IPS-18a (cell line): ENCODE data around the gene KRTAP5-7.
"Not testable (repeated sequence)": the region's sequence is repeated elsewhere in the genome, so short reads cannot be mapped to it uniquely, and the experiment has no call there.

Experiments used
- H3K27ac ChIP-seq: one replicate; pipeline ENCODE4 v1.5.1; 2013; ENCODE audit warnings: low read length
- H3K27me3 ChIP-seq: one replicate; pipeline ENCODE4 v1.6.1; 2013; ENCODE audit warnings: mild to moderate bottlenecking, low read length; ENCODE audit not compliant: control insufficient read depth, insufficient read depth
- H3K36me3 ChIP-seq: one replicate; pipeline ENCODE4 v1.6.1; 2013; ENCODE audit warnings: low read depth, low read length; ENCODE audit not compliant: control insufficient read depth
- H3K4me1 ChIP-seq: one replicate; pipeline ENCODE4 v1.6.1; 2013; ENCODE audit warnings: low read depth, low read length; ENCODE audit not compliant: control insufficient read depth
- H3K4me3 ChIP-seq: one replicate; pipeline ENCODE4 v1.5.1; 2013; ENCODE audit warnings: low read length
- H3K9ac ChIP-seq: one replicate; pipeline ENCODE4 v1.6.1; 2013; ENCODE audit warnings: mild to moderate bottlenecking, low read length, moderate library complexity
- H3K9me3 ChIP-seq: one replicate; pipeline ENCODE4 v1.6.1; 2013; ENCODE audit warnings: low read depth, low read length; ENCODE audit not compliant: control insufficient read depth

The KRTAP5-7 gene

GRCh38 chr11:71526796-71527575 lies at the start of gene KRTAP5-7:
KRTAP5-7 (plus strand) TSS chr11:71527267; CDS start chr11:71527301, 34 bp downstream.
- H3K9ac ChIP-seq, H3K9me3 ChIP-seq, H3K27ac ChIP-seq, H3K36me3 ChIP-seq, H3K4me3 ChIP-seq, H3K4me1 ChIP-seq, H3K27me3 ChIP-seq: not testable (repeated sequence)

GRCh38 chr11:71477641-71478527 lies 49.2 kb upstream of the KRTAP5-7 start:
- Histone ChIP-seq H3K36me3 (peaks cover 15% of the 10 kb centered on the region), H3K9me3 (no peaks in the 10 kb centered on the region), H3K9ac (no peak overlapping the region), H3K27ac (no peak overlapping the region), H3K27me3 (no peaks in the 10 kb centered on the region), H3K4me1 (peaks cover 3% of the 10 kb centered on the region), H3K4me3 (no peak overlapping the region)

GRCh38 chr11:71478528-71478840 lies 48.6 kb upstream of the KRTAP5-7 start:
- Histone ChIP-seq H3K27me3 (no peaks in the 10 kb centered on the region), H3K27ac (no peak overlapping the region), H3K36me3 (peaks cover 21% of the 10 kb centered on the region), H3K4me1 (peaks cover 3% of the 10 kb centered on the region), H3K4me3 (no peak overlapping the region), H3K9ac (no peak overlapping the region), H3K9me3 (no peaks in the 10 kb centered on the region)

GRCh38 chr11:71481101-71481960 lies 45.7 kb upstream of the KRTAP5-7 start:
- Histone ChIP-seq H3K4me1 (peaks cover 3% of the 10 kb centered on the region), H3K36me3 (peaks cover 25% of the 10 kb centered on the region), H3K9me3 (no peaks in the 10 kb centered on the region), H3K27ac (no peak overlapping the region), H3K9ac (no peak overlapping the region), H3K4me3 (no peak overlapping the region), H3K27me3 (no peaks in the 10 kb centered on the region)

- Histone ChIP-seq H3K9ac (no peak overlapping the region), H3K27me3 (no peaks in the 10 kb centered on the region), H3K4me1 (peaks cover 3% of the 10 kb centered on the region), H3K27ac (no peak overlapping the region), H3K9me3 (no peaks in the 10 kb centered on the region), H3K4me3 (no peak overlapping the region), H3K36me3 (peaks cover 25% of the 10 kb centered on the region)
Measured at GRCh38 chr11:71482216-71482615, 44.9 kb upstream of the KRTAP5-7 start.

GRCh38 chr11:71482746-71483364 lies 44.2 kb upstream of the KRTAP5-7 start:
- no peak overlapping the region for H3K27ac ChIP-seq
- no peaks in the 10 kb centered on the region for H3K27me3 ChIP-seq
- H3K9me3 ChIP-seq = no peaks in the 10 kb centered on the region
- peaks cover 1% of the 10 kb centered on the region for H3K4me1 ChIP-seq
- no peak overlapping the region for H3K4me3 ChIP-seq
- H3K9ac ChIP-seq = no peak overlapping the region
- peaks cover 25% of the 10 kb centered on the region for H3K36me3 ChIP-seq

GRCh38 chr11:71483692-71484091 lies 43.4 kb upstream of the KRTAP5-7 start:
- Histone ChIP-seq H3K9me3 (no peaks in the 10 kb centered on the region), H3K27ac (no peak overlapping the region), H3K9ac (no peak overlapping the region), H3K4me3 (no peak overlapping the region), H3K27me3 (no peaks in the 10 kb centered on the region), H3K36me3 (peaks cover 21% of the 10 kb centered on the region), H3K4me1 (no peaks in the 10 kb centered on the region)

- H3K9me3 ChIP-seq = no peaks in the 10 kb centered on the region
- no peak overlapping the region for H3K9ac ChIP-seq
- peaks cover 20% of the 10 kb centered on the region for H3K36me3 ChIP-seq
- H3K27ac ChIP-seq = no peak overlapping the region
- H3K27me3 ChIP-seq = no peaks in the 10 kb centered on the region
- no peaks in the 10 kb centered on the region for H3K4me1 ChIP-seq
- H3K4me3 ChIP-seq = no peak overlapping the region
Measured at GRCh38 chr11:71484248-71485062, 42.6 kb upstream of the KRTAP5-7 start.

GRCh38 chr11:71485063-71485399 lies 42.0 kb upstream of the KRTAP5-7 start:
- Histone ChIP-seq H3K27me3 (no peaks in the 10 kb centered on the region), H3K9me3 (no peaks in the 10 kb centered on the region), H3K36me3 (peaks cover 16% of the 10 kb centered on the region), H3K4me3 (no peak overlapping the region), H3K4me1 (no peaks in the 10 kb centered on the region), H3K27ac (no peak overlapping the region), H3K9ac (no peak overlapping the region)

GRCh38 chr11:71485466-71485865 lies 41.6 kb upstream of the KRTAP5-7 start:
- no peaks in the 10 kb centered on the region for H3K27me3 ChIP-seq
- peaks cover 16% of the 10 kb centered on the region for H3K36me3 ChIP-seq
- H3K9ac ChIP-seq = no peak overlapping the region
- H3K4me3 ChIP-seq = no peak overlapping the region
- no peaks in the 10 kb centered on the region for H3K4me1 ChIP-seq
- no peaks in the 10 kb centered on the region for H3K9me3 ChIP-seq
- H3K27ac ChIP-seq = no peak overlapping the region
